ENCODE results near the gene FGF5.
"Not testable (repeated sequence)": the region's sequence is repeated elsewhere in the genome, so short reads cannot be mapped to it uniquely, and the experiment has no call there.

FGF5 gene

DNA sequence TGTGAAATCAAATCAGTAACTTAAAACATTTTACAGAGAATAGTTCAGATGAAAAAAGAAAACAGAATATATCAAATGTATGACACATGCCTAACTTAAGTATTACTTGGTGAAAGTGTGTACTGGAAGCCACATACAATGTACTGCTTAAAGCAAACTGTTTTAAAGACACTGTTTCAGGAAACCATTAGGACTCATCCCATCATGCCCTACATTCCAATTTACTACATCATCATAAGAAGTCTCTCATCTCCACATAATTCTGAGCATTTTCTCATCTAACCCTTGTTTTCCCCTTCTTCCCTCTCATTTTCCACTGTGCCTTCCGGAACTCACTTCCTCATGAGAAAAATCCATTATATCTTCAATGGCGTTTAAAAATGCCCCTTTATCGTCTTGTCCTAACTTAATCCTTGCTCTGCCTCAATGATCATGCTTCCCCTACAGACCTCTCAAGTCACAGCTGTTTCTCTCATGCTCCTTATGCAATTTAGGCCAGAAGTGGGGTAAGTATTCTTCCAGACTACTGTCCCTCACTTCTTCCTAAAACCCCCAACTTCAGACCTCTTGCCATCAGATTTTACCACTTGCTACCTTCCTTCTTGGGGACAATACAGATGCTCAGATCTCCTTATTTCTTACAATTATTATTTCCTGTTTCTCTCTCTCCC, 26.8 kb upstream of the FGF5 start:
- no peak overlapping the region for H3K4me3 ChIP-seq (ENCODE audit: low read depth, low read length)
- TF ChIP-seq, protein P1, sequence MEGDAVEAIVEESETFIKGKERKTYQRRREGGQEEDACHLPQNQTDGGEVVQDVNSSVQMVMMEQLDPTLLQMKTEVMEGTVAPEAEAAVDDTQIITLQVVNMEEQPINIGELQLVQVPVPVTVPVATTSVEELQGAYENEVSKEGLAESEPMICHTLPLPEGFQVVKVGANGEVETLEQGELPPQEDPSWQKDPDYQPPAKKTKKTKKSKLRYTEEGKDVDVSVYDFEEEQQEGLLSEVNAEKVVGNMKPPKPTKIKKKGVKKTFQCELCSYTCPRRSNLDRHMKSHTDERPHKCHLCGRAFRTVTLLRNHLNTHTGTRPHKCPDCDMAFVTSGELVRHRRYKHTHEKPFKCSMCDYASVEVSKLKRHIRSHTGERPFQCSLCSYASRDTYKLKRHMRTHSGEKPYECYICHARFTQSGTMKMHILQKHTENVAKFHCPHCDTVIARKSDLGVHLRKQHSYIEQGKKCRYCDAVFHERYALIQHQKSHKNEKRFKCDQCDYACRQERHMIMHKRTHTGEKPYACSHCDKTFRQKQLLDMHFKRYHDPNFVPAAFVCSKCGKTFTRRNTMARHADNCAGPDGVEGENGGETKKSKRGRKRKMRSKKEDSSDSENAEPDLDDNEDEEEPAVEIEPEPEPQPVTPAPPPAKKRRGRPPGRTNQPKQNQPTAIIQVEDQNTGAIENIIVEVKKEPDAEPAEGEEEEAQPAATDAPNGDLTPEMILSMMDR (IDR thresholded peaks at IDR 0.05; ENCODE audit: low read depth, low read length): no peak

DNA sequence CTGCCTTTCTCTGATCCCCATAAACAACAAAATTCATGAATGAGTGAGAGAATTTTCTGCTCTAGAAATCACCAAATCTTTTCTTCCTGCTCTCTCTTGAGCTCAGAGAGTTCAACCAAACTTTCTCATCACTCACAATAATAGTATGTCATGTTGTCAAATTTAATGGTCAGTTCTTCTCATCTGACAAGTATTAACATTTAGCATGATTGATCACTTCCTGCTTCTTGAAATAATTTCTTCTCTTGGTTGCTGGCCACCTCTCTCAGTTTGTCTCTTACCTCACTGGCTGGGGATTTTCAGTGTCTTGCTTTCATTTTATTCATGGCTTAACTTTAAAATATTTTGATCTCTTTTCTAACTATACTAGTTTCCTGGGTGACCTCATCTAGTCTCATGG, 25.5 kb upstream of the FGF5 start:
- TF ChIP-seq, protein P1 (IDR thresholded peaks at IDR 0.05; ENCODE audit: low read depth, low read length): no peak
- no peak overlapping the region for H3K4me3 ChIP-seq (ENCODE audit: low read depth, low read length)

DNA sequence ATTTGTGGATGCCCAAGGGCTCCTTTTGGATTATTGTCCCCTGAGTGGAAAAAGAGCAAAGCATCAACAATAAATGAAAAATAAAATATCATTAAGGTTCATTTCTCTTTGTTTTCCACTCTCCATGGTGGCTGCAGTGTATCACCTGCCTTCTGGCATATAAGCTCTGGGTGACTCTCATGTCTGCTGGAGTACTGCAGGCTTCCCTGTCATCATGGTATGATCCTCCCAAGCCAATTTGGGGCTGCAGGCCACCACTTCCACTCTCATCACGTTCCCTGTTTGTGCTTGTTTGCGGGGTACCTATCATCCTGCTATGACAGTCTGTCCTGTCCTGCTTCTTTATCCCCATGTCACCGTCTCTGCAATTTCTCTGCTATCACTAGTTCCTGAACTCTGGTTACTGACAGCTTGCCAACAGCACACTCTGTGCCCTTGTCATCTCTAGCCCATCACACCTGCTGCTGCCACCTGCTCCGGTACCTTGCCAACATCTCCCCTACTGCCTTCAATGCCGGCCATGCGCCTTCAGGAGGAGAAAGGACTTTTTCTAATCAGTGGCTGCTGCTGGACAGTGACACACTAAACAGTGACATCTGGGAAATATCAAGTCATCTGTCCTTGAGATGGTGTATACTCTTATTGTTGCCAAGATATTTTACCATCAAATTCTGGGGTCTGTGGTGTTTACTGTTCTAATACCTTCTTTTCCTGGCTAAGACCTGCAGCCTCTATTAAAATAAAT, 23.0 kb upstream of the FGF5 start:
- H3K4me3 ChIP-seq (ENCODE audit: low read depth, low read length): no peak overlapping the region
- TF ChIP-seq, protein P1 (IDR thresholded peaks at IDR 0.05; ENCODE audit: low read depth, low read length): no peak

DNA sequence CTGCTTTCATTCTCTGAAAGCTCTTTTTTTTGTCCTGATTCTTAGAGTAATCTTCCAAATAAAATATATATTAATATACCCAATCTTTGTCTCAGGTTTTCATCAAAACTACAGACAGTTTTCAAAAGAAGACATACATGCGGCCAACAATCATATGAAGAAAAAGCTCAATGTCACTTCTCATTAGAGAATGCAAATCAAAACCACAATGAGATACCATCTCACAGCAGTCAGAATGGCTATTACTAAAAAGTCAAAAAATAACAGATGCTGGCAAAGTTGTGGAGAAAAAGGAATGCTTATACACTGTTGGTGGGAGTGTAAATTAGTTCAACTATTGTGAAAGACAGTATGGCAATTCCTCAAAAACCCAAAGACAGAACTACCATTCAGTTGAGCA, 19.0 kb upstream of the FGF5 start:
- not testable (repeated sequence) for H3K4me3 ChIP-seq (ENCODE audit: low read depth, low read length)

DNA sequence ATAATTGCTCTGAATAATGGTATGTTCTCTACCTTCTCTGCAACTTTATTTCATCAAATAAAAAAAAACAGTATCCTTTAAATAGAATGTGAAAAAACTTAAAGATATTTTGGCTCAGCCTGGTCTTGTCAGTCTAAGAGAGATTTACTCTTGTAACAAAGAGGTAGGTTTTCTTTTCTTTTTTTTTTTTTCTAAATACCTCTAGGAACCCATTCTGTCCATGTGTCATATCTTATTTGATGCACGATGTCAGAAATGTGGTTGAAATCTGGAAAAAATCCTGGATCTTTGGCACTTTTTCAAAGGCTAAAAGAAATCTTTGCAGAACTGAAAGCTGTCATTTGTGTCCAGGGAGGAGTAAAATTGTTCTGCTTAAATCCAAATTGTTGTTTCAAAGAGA, 17.3 kb upstream of the FGF5 start:
- no peak overlapping the region for H3K4me3 ChIP-seq (ENCODE audit: low read depth, low read length)
- TF ChIP-seq, protein P1 (IDR thresholded peaks at IDR 0.05; ENCODE audit: low read depth, low read length): no peak

DNA sequence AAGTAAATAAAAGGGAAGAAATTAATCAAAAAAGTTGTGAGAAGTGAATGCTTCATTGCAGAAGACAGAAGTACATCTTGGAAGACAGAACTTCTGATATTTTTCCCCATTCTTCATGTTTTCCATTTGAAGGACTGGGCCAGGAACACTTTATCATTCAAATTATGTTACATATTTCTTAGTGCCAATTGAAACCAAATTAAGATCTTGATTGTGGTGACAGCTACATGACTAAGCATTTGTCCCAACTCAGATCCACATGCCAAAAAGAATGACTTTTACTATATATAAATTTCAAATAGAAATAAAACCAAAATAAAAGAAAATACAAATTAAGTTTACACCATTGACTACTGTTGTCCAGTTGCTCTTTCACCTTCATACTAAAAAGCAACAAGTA, 14.0 kb upstream of the FGF5 start:
- no peak overlapping the region for H3K4me3 ChIP-seq (ENCODE audit: low read depth, low read length)
- TF ChIP-seq, protein P1 (IDR thresholded peaks at IDR 0.05; ENCODE audit: low read depth, low read length): no peak

DNA sequence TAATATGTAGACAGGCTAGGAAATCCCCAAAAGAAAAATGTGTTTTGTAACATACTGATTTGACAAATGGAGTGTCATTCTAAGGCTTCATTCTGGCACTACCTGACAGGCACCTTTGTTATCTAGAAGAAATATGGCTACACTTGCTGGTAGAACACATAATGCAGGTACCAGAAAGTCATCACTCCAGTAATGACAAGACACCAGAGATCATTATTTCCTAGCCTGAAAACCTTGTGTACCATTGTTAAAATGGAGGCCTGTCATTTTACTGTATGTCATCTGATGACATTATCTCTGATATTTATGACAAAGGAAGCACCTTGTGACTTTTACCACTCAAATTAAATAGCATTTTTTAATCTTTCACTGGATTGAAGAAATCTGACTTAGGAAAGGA, 13.5 kb upstream of the FGF5 start:
- H3K4me3 ChIP-seq (ENCODE audit: low read depth, low read length): no peak overlapping the region
- TF ChIP-seq, protein P1 (IDR thresholded peaks at IDR 0.05; ENCODE audit: low read depth, low read length): no peak
